ENCODE data around the gene TRIM69.
"Not testable (repeated sequence)": the region's sequence is repeated elsewhere in the genome, so short reads cannot be mapped to it uniquely, and the experiment has no call there.

Gene TRIM69

GRCh38 chr15:44736181-44736765 is at the start of gene TRIM69:
Gene TRIM69 (plus strand): TSS chr15:44736528. CDS start chr15:44736705, 177 bp downstream.
- no peak for DNase-seq

GRCh38 chr15:44689318-44689717 is 47.0 kb upstream of the TRIM69 start:
- not testable (repeated sequence) for DNase-seq

- DNase-seq = peak; percentile 39
Observed at GRCh38 chr15:44690245-44690644, 46.1 kb upstream of the TRIM69 start.

- DNase-seq = no peak
Observed at GRCh38 chr15:44692659-44693058, 43.7 kb upstream of the TRIM69 start.

- no peak for DNase-seq
Observed at GRCh38 chr15:44694416-44694815, 41.9 kb upstream of the TRIM69 start.

GRCh38 chr15:44695294-44695693 is 41.0 kb upstream of the TRIM69 start:
- no peak for DNase-seq

GRCh38 chr15:44697014-44697413 is 39.3 kb upstream of the TRIM69 start:
- no peak for DNase-seq

- DNase-seq = no peak
Observed at GRCh38 chr15:44698641-44699040, 37.7 kb upstream of the TRIM69 start.

- DNase-seq = not testable (repeated sequence)
Observed at GRCh38 chr15:44700676-44701075, 35.7 kb upstream of the TRIM69 start.

GRCh38 chr15:44705986-44706385 is 30.3 kb upstream of the TRIM69 start:
- no peak for DNase-seq

GRCh38 chr15:44706401-44706800 is 29.9 kb upstream of the TRIM69 start:
- DNase-seq = no peak

GRCh38 chr15:44706946-44707636 is 29.2 kb upstream of the TRIM69 start:
- no peak for DNase-seq

- DNase-seq = no peak
Observed at GRCh38 chr15:44710236-44711095, 25.9 kb upstream of the TRIM69 start.

- DNase-seq = peak; percentile 93
Observed at GRCh38 chr15:44711096-44711742, 25.1 kb upstream of the TRIM69 start, which contains the start of the genes B2M and PATL2. Gene B2M (plus strand): TSS chr15:44711517. CDS start chr15:44711547, 30 bp downstream. Gene PATL2 (minus strand): TSS chr15:44711323. CDS start chr15:44676490, 34,833 bp downstream.

- no peak for DNase-seq
Observed at GRCh38 chr15:44711743-44712345, 24.5 kb upstream of the TRIM69 start.

- peak; percentile 54 for DNase-seq
Observed at GRCh38 chr15:44712346-44713005, 23.9 kb upstream of the TRIM69 start.

- no peak for DNase-seq
Observed at GRCh38 chr15:44713006-44713966, 23.0 kb upstream of the TRIM69 start.

- no peak for DNase-seq
Observed at GRCh38 chr15:44715142-44715796, 21.1 kb upstream of the TRIM69 start.

GRCh38 chr15:44715797-44716334 is 20.5 kb upstream of the TRIM69 start:
- no peak for DNase-seq
